NCI-H128 (cell line): Measurements from ENCODE around the gene DIS3L2.
"Not testable (repeated sequence)": the region's sequence is repeated elsewhere in the genome, so short reads cannot be mapped to it uniquely, and the experiment has no call there.

ENCODE experiments used
- DNase-seq: peaks from one replicate; lab custom pipeline; 2025; ENCODE audit not compliant: unreplicated experiment; lab: John Stamatoyannopoulos, UW

Gene DIS3L2

GRCh38 chr2:232378735-232379151, 417.2 kb downstream of the DIS3L2 start, which contains the start of gene ALPP:
TSS of gene ALPP (plus strand) at chr2:232378751. CDS start at chr2:232378803, 52 bp downstream.
- DNase-seq: not testable (repeated sequence)

- DNase-seq: not testable (repeated sequence)
Measured at GRCh38 chr2:232379610-232380590, 418.4 kb downstream of the DIS3L2 start.

- not testable (repeated sequence) for DNase-seq
Measured at GRCh38 chr2:232381204-232382031, 419.9 kb downstream of the DIS3L2 start.

- DNase-seq: no peak
Measured at GRCh38 chr2:232382331-232383225, 421.1 kb downstream of the DIS3L2 start.

GRCh38 chr2:232384466-232384865, 423.0 kb downstream of the DIS3L2 start:
- no peak for DNase-seq

GRCh38 chr2:232385058-232385457, 423.5 kb downstream of the DIS3L2 start:
- DNase-seq: not testable (repeated sequence)

GRCh38 chr2:232385660-232386489, 424.4 kb downstream of the DIS3L2 start:
- no peak for DNase-seq

GRCh38 chr2:232386490-232386739, 424.9 kb downstream of the DIS3L2 start:
- DNase-seq: no peak
